Right lobe of liver (tissue), 6 donors: ENCODE data around the gene KRT7. TPM values are rescaled to one million over a fixed set of nuclear protein-coding genes. Genes with fewer than 3 reads are reported as not detected.
"Not testable (repeated sequence)": the region's sequence is repeated elsewhere in the genome, so short reads cannot be mapped to it uniquely, and the experiment has no call there.

ENCODE experiments used
- ATAC-seq, 4 donors: fragments of 200-7000 bp; cut with Tn5 transposase; one replicate each; pipeline ENCODE4 v1.9.1; 2020; ENCODE audit warnings: mild to moderate bottlenecking in 4 of 4, moderate library complexity in 4 of 4
- DNase-seq, 3 donors: peaks; one replicate each; pipeline ENCODE4 v3.0.0-alpha.2; 2020
- H3K27ac ChIP-seq, 3 donors: fragments of 200-600 bp; one replicate each; pipeline ENCODE4 v1.8.0; 2022
- H3K27me3 ChIP-seq, 2 donors: fragments of 200-600 bp; one replicate each; pipeline ENCODE4 v1.8.0; 2022
- H3K36me3 ChIP-seq, 4 donors: fragments of 200-600 bp; sonication (generic) in 1 of 4; one replicate each; pipeline versions ENCODE4 v1.5.1 to v1.8.0; 2017 to 2022; ENCODE audit warnings: control low read depth in 1 of 4
- H3K4me1 ChIP-seq, 4 donors: fragments of 200-600 bp; sonication (generic) in 1 of 4; one replicate each; pipeline versions ENCODE4 v1.5.1 to v1.8.0; 2017 to 2022; ENCODE audit warnings: control low read depth in 1 of 4
- H3K4me3 ChIP-seq, 3 donors: fragments of 200-600 bp; one replicate each; pipeline ENCODE4 v1.8.0; 2022
- H3K9me3 ChIP-seq, 4 donors: fragments of 200-600 bp; sonication (generic) in 1 of 4; one replicate each; pipeline versions ENCODE4 v1.5.1 to v1.8.0; 2017 to 2022; ENCODE audit warnings: control low read depth in 1 of 4
- POLR2A ChIP-seq: fragments of 450-650 bp; IDR thresholded peaks from one replicate; pipeline ENCODE4 v1.6.1; 2017; ENCODE audit warnings: antibody characterized with exemption, mild to moderate bottlenecking
- WGBS: methylation state at CpG from one replicate; pipeline ENCODE4 v1.1.6; 2018; ENCODE audit warnings: low coverage, low lambda C conversion rate; ENCODE audit not compliant: insufficient coverage; ENCODE audit errors: missing lambda C conversion rate; 5-methylcytosine and 5-hydroxymethylcytosine counted together
- intact Hi-C, 2 donors: fragments of 100-400 bp; cut with DNase I; formaldehyde crosslinking; loops; one replicate each; pipeline versions ENCODE4 v1.11.2 to v1.14.1; 2022
- total RNA-seq, 6 experiments: library from RNA; depleted of rRNA in 2 of 6; stranded (reverse); fragments of >200 nt in 2 of 6; fragmentation: NEBNext Ultra II Directional in 3 of 6; extraction: Animal tissue kit (Norgen Biotek cat#: 25700) in 3 of 6; gene quantifications; one replicate each; pipeline versions ENCODE4 v1.1.0 to v1.2.4, GENCODE V29; 2016 to 2023
- TF ChIP-seq, protein P1 (sequence below), 4 donors: fragments of 200-600 bp in 3 of 4; fragments of 450-650 bp in 1 of 4; IDR thresholded peaks; one replicate each; pipeline versions ENCODE4 v1.5.1 to v1.8.0; 2016 to 2022; ENCODE audit warnings: antibody characterized with exemption in 4 of 4, mild to moderate bottlenecking in 2 of 4
- donor health status: DM: no; HTN: yes; CAD: no.
- donor health status: DM: no; HTN: no; CAD: no.
- donor health status: DM: no; HTN: no; CAD: no.
- donor health status: DM: no; HTN: yes; CAD: no.
- donor health status: DM: no; HTN: yes; CAD: no.

KRT7 gene
- total RNA-seq, 6 experiments from 2014 or later: 3.4 to 19.2 (median 10.7) TPM

DNA sequence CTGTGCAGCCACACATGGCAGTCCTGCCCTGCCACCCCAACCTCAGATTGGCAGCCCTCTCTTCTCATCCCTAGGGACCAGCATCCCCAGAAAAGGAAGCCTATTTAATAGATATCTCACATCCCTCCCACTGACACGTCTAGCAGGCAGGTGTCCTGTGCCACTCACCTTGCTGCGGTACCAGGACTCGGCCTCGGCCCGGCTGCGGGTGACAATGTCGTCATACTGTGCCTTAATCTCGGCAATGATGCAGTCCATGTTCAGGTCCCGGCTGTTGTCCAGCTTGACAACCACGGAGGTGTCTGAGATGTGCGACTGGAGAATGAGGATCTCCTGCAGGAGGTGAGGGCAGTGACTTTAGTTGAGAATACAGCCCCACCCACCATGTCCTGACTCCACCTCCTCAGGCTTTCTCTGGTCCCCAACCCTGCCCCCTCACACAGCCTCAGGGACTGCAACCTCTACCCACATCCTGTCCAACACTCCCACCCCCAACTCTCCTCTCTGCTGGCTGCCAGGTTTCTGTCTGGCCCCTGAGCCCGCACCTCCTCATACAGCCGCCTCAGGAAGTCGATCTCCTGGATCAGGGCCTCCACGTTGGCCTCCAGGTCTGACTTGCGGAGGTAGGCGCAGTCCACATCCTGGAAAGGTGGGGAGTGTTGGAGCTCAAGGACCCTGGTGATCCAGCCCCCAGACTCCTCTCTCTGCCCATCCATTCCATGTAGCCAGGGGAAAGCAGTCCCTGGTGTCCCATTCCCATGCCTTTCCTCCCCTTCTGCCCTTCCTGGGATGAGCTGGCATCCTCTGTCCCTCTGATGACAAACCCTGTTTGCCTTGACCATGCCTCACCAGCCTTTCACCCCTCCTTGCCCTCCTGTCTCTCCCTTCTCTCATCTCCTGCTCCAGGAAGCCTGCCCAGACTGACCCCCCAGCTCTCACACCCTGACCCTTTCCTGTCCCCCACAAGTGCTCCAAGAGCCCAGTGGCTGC is 55.1 kb downstream of the KRT7 start:
- H3K9me3 ChIP-seq, H3K36me3 ChIP-seq, H3K27ac ChIP-seq, H3K4me3 ChIP-seq, H3K4me1 ChIP-seq, intact Hi-C loops, H3K27me3 ChIP-seq: not testable (repeated sequence)
- WGBS: 91% methylated on average over 5 of the region's 17 CpGs
- DNase-seq: peak in 1 of 3 donors; percentile 23
- peak; percentile 7 to 49 (median 18) for ATAC-seq

DNA sequence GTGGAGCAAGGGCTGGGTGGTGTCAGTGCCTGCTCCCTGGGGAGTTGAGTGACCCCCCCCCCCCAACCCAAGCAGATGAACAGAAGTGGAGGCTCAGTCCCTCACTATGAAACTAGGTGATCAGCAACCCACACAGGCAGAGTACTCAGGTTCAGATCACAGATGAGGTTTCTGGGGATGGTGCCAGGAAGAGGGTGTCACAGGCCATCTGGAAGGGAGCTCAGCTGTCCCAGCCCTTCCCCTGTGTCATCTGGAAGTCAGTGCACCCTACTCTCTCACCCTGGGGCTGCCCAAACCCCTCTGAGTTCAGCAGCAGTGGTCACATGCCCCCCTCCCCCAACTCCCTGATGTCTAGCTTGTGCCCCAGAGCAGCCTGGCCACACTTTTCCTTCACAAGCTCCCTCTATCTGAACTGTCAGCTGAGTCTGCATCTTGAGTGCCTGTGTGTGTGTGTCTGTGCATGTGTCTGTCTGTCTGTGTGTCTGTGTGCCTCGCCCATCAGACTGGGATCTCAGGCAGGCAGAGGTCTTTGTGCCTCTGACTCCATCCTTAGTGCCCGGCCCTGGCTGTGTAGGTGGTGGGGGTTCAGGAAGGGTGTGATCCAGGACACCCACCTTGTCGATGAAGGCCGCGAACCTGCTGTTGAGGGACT is 57.6 kb downstream of the KRT7 start:
- H3K4me1 ChIP-seq, intact Hi-C loops, DNase-seq, H3K4me3 ChIP-seq, H3K9me3 ChIP-seq, H3K36me3 ChIP-seq, H3K27ac ChIP-seq, H3K27me3 ChIP-seq: not testable (repeated sequence)
- ATAC-seq: peak in 1 of 4 donors; percentile 32
- no CpG with 5 or more reads among the region's 5 CpGs for WGBS

DNA sequence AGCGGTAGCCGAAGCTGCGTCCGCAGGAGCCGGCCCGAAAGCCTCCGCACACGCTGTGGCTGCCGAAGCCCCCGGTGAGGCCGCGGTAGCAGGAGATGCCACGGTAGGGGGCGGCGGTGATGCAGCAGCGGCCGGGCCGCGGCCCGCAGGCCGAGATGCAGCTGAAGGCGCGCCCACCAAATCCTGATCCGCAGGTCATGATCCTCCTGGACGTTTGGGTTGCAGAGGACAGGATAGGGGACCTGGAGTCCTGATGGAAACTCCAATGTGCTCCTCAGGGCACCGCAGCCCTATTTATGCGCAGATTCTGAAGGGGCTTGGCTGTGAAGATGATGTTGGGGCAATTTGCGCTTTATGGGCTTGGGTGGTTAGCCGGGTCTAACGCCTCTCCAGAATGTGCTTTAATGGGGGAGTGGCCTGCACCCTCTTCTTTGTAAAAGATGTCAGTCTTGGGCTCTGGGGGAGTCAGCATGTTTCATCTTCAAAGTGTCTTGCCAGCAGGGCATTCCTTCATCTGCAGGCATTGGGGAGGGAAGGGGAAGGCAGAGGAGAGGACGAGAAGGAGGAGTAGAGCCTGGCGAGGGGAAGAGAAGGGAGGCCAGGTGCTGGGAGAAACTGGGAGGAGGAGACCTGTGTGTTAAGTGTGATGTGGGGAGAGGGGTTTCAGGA is 58.4 kb downstream of the KRT7 start, which contains the start of gene KRT81:
KRT81 (minus strand) TSS at position 268 of the 669 bp plus-strand sequence; CDS start at position 199, 69 bp downstream.
- WGBS: 42% methylated on average over 7 of the region's 32 CpGs
- H3K36me3 ChIP-seq: no peaks in the 10 kb centered on the region
- no peaks in the 10 kb centered on the region for H3K27me3 ChIP-seq
- intact Hi-C loops: no loop called here
- H3K27ac ChIP-seq: no peak within 1 kb of the TSS
- ATAC-seq (no peak), DNase-seq (peak in 2 of 3 donors; percentile 10 to 18)
- no peaks in the 10 kb centered on the region for H3K4me1 ChIP-seq
- no peak for TF ChIP-seq POLR2A
- TF ChIP-seq, protein P1, sequence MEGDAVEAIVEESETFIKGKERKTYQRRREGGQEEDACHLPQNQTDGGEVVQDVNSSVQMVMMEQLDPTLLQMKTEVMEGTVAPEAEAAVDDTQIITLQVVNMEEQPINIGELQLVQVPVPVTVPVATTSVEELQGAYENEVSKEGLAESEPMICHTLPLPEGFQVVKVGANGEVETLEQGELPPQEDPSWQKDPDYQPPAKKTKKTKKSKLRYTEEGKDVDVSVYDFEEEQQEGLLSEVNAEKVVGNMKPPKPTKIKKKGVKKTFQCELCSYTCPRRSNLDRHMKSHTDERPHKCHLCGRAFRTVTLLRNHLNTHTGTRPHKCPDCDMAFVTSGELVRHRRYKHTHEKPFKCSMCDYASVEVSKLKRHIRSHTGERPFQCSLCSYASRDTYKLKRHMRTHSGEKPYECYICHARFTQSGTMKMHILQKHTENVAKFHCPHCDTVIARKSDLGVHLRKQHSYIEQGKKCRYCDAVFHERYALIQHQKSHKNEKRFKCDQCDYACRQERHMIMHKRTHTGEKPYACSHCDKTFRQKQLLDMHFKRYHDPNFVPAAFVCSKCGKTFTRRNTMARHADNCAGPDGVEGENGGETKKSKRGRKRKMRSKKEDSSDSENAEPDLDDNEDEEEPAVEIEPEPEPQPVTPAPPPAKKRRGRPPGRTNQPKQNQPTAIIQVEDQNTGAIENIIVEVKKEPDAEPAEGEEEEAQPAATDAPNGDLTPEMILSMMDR (IDR thresholded peaks at IDR 0.05): no peak
- H3K9me3 ChIP-seq: no peaks in the 10 kb centered on the region
- no peak within 1 kb of the TSS for H3K4me3 ChIP-seq

DNA sequence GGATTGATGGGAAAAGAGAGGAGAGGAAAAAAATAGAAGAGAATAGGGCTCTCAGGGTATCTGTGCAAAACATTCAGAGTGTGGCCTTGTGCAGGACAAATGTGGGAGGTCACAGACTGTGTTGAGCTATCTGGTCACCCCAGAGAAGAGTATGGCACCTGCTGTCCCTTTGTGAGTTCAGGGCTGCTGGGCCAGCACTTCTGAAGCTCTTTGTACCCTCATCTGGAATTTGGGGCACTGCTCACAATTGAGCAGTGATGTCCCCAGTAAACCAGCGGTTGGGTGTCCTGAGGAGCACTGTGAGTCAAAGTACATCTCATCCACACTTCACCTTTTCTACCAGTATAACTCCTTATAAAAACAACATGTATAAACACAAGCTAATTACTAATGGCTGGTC is 60.9 kb downstream of the KRT7 start:
- Histone ChIP-seq H3K36me3 (no peaks in the 10 kb centered on the region), H3K27me3 (no peaks in the 10 kb centered on the region), H3K4me3 (no peak overlapping the region), H3K4me1 (peaks cover 0 to 3% (median 0%) of the 10 kb centered on the region in 4 donors), H3K9me3 (no peaks in the 10 kb centered on the region), H3K27ac (no peak overlapping the region)
- peak in 1 of 3 donors; percentile 5 for DNase-seq
- no CpG with 5 or more reads among the region's 1 CpG for WGBS
- ATAC-seq: no peak
- TF ChIP-seq, protein P1 (IDR thresholded peaks at IDR 0.05): no peak
- no peak for TF ChIP-seq POLR2A
- intact Hi-C loops: no loop called here

DNA sequence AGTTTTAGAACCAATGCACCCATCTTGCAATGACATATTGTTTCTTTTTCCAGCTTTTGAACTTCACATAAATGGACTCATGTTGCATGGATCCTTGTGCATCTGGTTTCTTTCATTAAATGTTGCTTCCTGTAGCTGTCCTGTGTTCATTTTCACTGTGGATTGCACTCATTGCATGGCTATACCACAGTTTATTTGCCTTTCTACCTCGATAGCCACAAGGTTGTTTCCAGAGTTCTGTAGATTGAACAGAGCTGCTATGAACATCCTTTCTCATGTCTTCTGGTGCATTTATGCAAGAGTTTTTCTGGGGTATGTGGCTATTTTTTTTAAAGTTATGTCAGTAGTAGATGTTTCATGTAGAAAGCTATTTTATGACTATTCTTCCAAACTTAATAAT is 61.8 kb downstream of the KRT7 start:
- TF ChIP-seq POLR2A: no peak
- TF ChIP-seq, protein P1 (IDR thresholded peaks at IDR 0.05): no peak
- Histone ChIP-seq H3K36me3 (no peaks in the 10 kb centered on the region), H3K4me1 (peaks cover 0 to 3% (median 0%) of the 10 kb centered on the region in 4 donors), H3K27me3 (no peaks in the 10 kb centered on the region), H3K9me3 (no peaks in the 10 kb centered on the region), H3K27ac (no peak overlapping the region), H3K4me3 (no peak overlapping the region)
- 39% methylated on average over 1 of the region's 1 CpG for WGBS
- ATAC-seq: no peak
- intact Hi-C loops: no loop called here
- DNase-seq: no peak
